Measurements from ENCODE around the gene AHSG. TPM values are rescaled to one million over a fixed set of nuclear protein-coding genes. Genes with fewer than 3 reads are reported as not detected.

Gene AHSG
- total and polyA plus RNA-seq, 7 experiments from 2014 or later = not detected

- peak overlapping the region in 1 of 9 donors; percentile 1 for H3K27ac Mint-ChIP-seq
- ATAC-seq = no peak
- H3K9me3 ChIP-seq (ENCODE audit: control insufficient read depth in 2 of 3, low read length in 3 of 3) = no peaks in the 10 kb centered on the region
- CTCF ChIA-PET = interaction anchor here (0.6 to 1.7 kb wide), 2 partner anchors 18 to 54 kb away, joined by 3 to 5 read pairs; no protein-coding TSS in a partner anchor
- POLR2A ChIA-PET = no interaction called here
- H3K4me1 Mint-ChIP-seq = peaks cover 0 to 16% (median 0%) of the 10 kb centered on the region in 7 donors
- H3K4me1 ChIP-seq (ENCODE audit: control insufficient read depth in 2 of 2, insufficient read depth in 2 of 2, low read length in 2 of 2) = no peaks in the 10 kb centered on the region
- peaks cover 0 to 9% (median 0%) of the 10 kb centered on the region in 11 donors for H3K9me3 Mint-ChIP-seq
- no peak overlapping the region for H3K27ac ChIP-seq (ENCODE audit: low read depth, low read length)
- no peaks in the 10 kb centered on the region for H3K36me3 ChIP-seq (ENCODE audit: control insufficient read depth in 2 of 3, insufficient read depth in 3 of 3, low read length in 3 of 3)
- H3K27me3 ChIP-seq (ENCODE audit: control insufficient read depth in 2 of 2, insufficient read depth in 2 of 2, low read length in 2 of 2) = no peaks in the 10 kb centered on the region
- peaks cover 9 to 24% (median 19%) of the 10 kb centered on the region in 5 donors for H3K27me3 Mint-ChIP-seq
- H3K4me3 ChIP-seq (ENCODE audit: low read length) = no peak overlapping the region
- peaks cover 0 to 5% (median 0%) of the 10 kb centered on the region in 5 donors for H3K36me3 Mint-ChIP-seq
- intact Hi-C loops (cut with micrococcal nuclease) = no loop called here
- no peak for DNase-seq
- H3K4me3 Mint-ChIP-seq = no peak overlapping the region
Observed at GRCh38 chr3:186668426-186668825, 55.6 kb downstream of the AHSG start.

GRCh38 chr3:186669378-186670084 lies 56.7 kb downstream of the AHSG start:
- H3K9me3 ChIP-seq (ENCODE audit: control insufficient read depth in 2 of 3, low read length in 3 of 3) = no peaks in the 10 kb centered on the region
- ChIA-PET CTCF (no interaction called here), POLR2A (no interaction called here)
- Mint-ChIP-seq H3K9me3 (peaks cover 0 to 9% (median 0%) of the 10 kb centered on the region in 11 donors), H3K36me3 (peaks cover 0 to 5% (median 0%) of the 10 kb centered on the region in 5 donors), H3K4me3 (peak overlapping the region in 1 of 10 donors; percentile 27), H3K27me3 (peaks cover 17 to 27% (median 21%) of the 10 kb centered on the region in 5 donors), H3K4me1 (peaks cover 0 to 19% (median 0%) of the 10 kb centered on the region in 7 donors), H3K27ac (peak overlapping the region in 1 of 9 donors; percentile 27)
- H3K36me3 ChIP-seq (ENCODE audit: control insufficient read depth in 2 of 3, insufficient read depth in 3 of 3, low read length in 3 of 3) = no peaks in the 10 kb centered on the region
- H3K27ac ChIP-seq (ENCODE audit: low read depth, low read length) = no peak overlapping the region
- no peak overlapping the region for H3K4me3 ChIP-seq (ENCODE audit: low read length)
- DNase-seq (no peak), ATAC-seq (no peak)
- H3K4me1 ChIP-seq (ENCODE audit: control insufficient read depth in 2 of 2, insufficient read depth in 2 of 2, low read length in 2 of 2) = no peaks in the 10 kb centered on the region
- H3K27me3 ChIP-seq (ENCODE audit: control insufficient read depth in 2 of 2, insufficient read depth in 2 of 2, low read length in 2 of 2) = no peaks in the 10 kb centered on the region
- intact Hi-C loops (cut with micrococcal nuclease) = no loop called here

GRCh38 chr3:186670155-186670554 lies 57.3 kb downstream of the AHSG start:
- Histone ChIP-seq H3K27me3 (ENCODE audit: control insufficient read depth in 2 of 2, insufficient read depth in 2 of 2, low read length in 2 of 2) (no peaks in the 10 kb centered on the region), H3K9me3 (ENCODE audit: control insufficient read depth in 2 of 3, low read length in 3 of 3) (no peaks in the 10 kb centered on the region), H3K36me3 (ENCODE audit: control insufficient read depth in 2 of 3, insufficient read depth in 3 of 3, low read length in 3 of 3) (no peaks in the 10 kb centered on the region), H3K4me3 (ENCODE audit: low read length) (no peak overlapping the region), H3K27ac (ENCODE audit: low read depth, low read length) (no peak overlapping the region), H3K4me1 (ENCODE audit: control insufficient read depth in 2 of 2, insufficient read depth in 2 of 2, low read length in 2 of 2) (no peaks in the 10 kb centered on the region)
- Mint-ChIP-seq H3K4me1 (peaks cover 0 to 19% (median 0%) of the 10 kb centered on the region in 7 donors), H3K36me3 (peaks cover 0 to 7% (median 0%) of the 10 kb centered on the region in 5 donors), H3K4me3 (no peak overlapping the region), H3K27me3 (peaks cover 18 to 29% (median 22%) of the 10 kb centered on the region in 5 donors), H3K9me3 (peaks cover 0 to 9% (median 0%) of the 10 kb centered on the region in 11 donors), H3K27ac (no peak overlapping the region)
- DNase-seq (no peak), ATAC-seq (no peak)
- ChIA-PET POLR2A (no interaction called here), CTCF (no interaction called here)
- intact Hi-C loops (cut with micrococcal nuclease) = no loop called here

Other genes starting within 250 kb of the AHSG start
- 10 to 100 TPM in 2 of 5 experiments, 1 to 10 TPM in 3; 3.1 to 13.9 (median 4.9) TPM for gene CRYGS, start 68.7 kb upstream of the AHSG start, total RNA-seq
- under 1 TPM in 1 of 2 donors, not detected in 1; 0.26 TPM for gene CRYGS, start 68.7 kb upstream of the AHSG start, polyA plus RNA-seq
- gene TBCCD1, start 45.7 kb upstream of the AHSG start, total RNA-seq = 10 to 100 TPM; 11.3 to 20.3 (median 15.8) TPM
- 10 to 100 TPM; 13.8 to 21.1 TPM for gene TBCCD1, start 45.7 kb upstream of the AHSG start, polyA plus RNA-seq
- 10 to 100 TPM; 29.9 to 75.2 (median 63.1) TPM for gene DNAJB11, start 42.3 kb upstream of the AHSG start, total RNA-seq
- 10 to 100 TPM; 27.4 to 28.5 TPM for gene DNAJB11, start 42.3 kb upstream of the AHSG start, polyA plus RNA-seq
- not detected for gene FETUB, start 27.3 kb downstream of the AHSG start, total RNA-seq
- gene FETUB, start 27.3 kb downstream of the AHSG start, polyA plus RNA-seq = not detected
- gene HRG, start 53.0 kb downstream of the AHSG start, total RNA-seq = not detected
- gene HRG, start 53.0 kb downstream of the AHSG start, polyA plus RNA-seq = not detected
- not detected for gene KNG1, start 104.3 kb downstream of the AHSG start, total RNA-seq
- gene KNG1, start 104.3 kb downstream of the AHSG start, polyA plus RNA-seq = not detected
- 100 to 1,000 TPM; 401 to 804 (median 650) TPM for gene EIF4A2, start 170.5 kb downstream of the AHSG start, total RNA-seq
- gene EIF4A2, start 170.5 kb downstream of the AHSG start, polyA plus RNA-seq = 100 to 1,000 TPM; 237 to 329 TPM
- 10 to 100 TPM in 4 of 5 experiments, 1 to 10 TPM in 1; 8.7 to 71.6 (median 22.1) TPM for gene RFC4, start 193.4 kb downstream of the AHSG start, total RNA-seq
- gene RFC4, start 193.4 kb downstream of the AHSG start, polyA plus RNA-seq = 10 to 100 TPM; 22.5 to 28.1 TPM
- gene ADIPOQ, start 229.7 kb downstream of the AHSG start, total RNA-seq = not detected
- gene ADIPOQ, start 229.7 kb downstream of the AHSG start, polyA plus RNA-seq = not detected